ENCODE data around the gene KIF27. TPM values are rescaled to one million over a fixed set of nuclear protein-coding genes. Genes with fewer than 3 reads are reported as not detected.
"Not testable (repeated sequence)": the region's sequence is repeated elsewhere in the genome, so short reads cannot be mapped to it uniquely, and the experiment has no call there.

The KIF27 gene
- total RNA-seq = 1 to 10 TPM; 3.0 to 3.7 TPM

GRCh38 chr9:83920927-83921707 is at the start of gene KIF27:
Gene KIF27, minus strand, starts transcription at chr9:83921432. Its CDS starts 5,841 bp downstream, at chr9:83915591.
- CTCF ChIA-PET = interaction anchor here (1.0 to 1.5 kb wide), 6 partner anchors 9 to 587 kb away, joined by 3 to 5 read pairs (median 4); partner anchors contain the start of gene HNRNPK
- POLR2A ChIA-PET = interaction anchor here (0.6 to 1.7 kb wide), 8 partner anchors 59 to 1818 kb away, joined by 3 to 15 read pairs (median 4); partner anchors contain the start of genes HNRNPK, IDNK, RMI1 and UBQLN1

- POLR2A ChIA-PET = no interaction called here
Observed at GRCh38 chr9:83969602-83970001, 48.4 kb upstream of the KIF27 start.

GRCh38 chr9:83967073-83967472 is 45.8 kb upstream of the KIF27 start:
- POLR2A ChIA-PET = interaction anchor here (0.8 to 1.9 kb wide), 2 partner anchors 13 to 40 kb away, joined by 3 to 15 read pairs; partner anchors contain the start of genes HNRNPK and RMI1
- CTCF ChIA-PET = no interaction called here

More at GRCh38 chr9:83969602-83970001, 48.4 kb upstream of the KIF27 start:
- CTCF ChIA-PET = interaction anchor here (1.0 kb wide), 1 partner anchor 9 kb away, joined by 3 read pairs; no protein-coding TSS in a partner anchor

GRCh38 chr9:83966209-83966582 is 45.0 kb upstream of the KIF27 start:
- ChIA-PET CTCF (no interaction called here), POLR2A (interaction anchor here (1.9 kb wide), 1 partner anchor 13 kb away, joined by 15 read pairs; the partner anchor contains the start of genes HNRNPK and RMI1)

DNA sequence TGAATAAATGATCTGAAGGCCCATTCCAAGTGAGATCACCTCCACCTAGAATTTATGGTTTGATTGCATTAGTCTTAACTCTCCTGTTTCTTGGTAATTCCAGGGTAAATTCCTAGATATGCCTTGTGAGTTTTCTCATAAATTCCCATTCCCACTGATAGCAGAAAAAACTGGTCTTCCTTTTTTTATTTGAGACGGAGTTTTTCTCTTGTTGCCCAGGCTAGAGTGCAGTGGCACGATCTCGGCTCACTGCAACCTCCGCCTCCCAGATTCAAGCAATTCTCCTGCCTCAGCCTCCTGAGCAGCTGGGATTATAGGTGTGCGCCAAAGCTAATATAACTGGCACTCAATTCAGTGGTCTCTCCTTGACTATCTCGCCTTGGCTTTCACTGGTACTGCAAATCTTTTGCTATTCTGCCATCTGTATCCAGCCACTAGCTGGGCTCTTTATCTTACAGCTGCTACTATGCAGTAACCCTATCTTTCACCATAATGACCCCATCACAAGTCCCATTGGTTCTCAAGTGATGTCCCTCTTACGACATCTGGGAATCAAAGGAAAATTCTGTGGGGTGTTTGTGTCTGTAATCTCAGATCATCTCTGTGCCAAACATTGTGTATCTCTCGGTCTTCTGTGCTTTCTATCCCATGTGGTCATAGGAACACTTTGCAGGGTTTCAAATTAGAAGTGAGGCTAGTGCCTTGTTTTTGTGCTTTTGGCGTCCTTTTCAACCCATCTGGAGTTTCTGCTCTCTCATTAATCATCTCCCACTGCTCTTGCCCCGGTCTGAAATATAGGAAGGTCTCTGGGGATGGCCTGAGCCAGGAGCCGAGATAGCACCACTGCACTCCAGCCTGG is 44.3 kb upstream of the KIF27 start:
- ChIA-PET POLR2A (interaction anchor here (0.7 kb wide), 1 partner anchor 10 kb away, joined by 3 read pairs; no protein-coding TSS in a partner anchor), CTCF (no interaction called here)

- POLR2A ChIA-PET = interaction anchor here (0.7 to 3.0 kb wide), 3 partner anchors 8 to 16 kb away, joined by 3 to 12 read pairs (median 6); partner anchors contain the start of genes HNRNPK and RMI1
- CTCF ChIA-PET = interaction anchor here (0.8 kb wide), 1 partner anchor 27 kb away, joined by 5 read pairs; no protein-coding TSS in a partner anchor
Observed at GRCh38 chr9:83964973-83965349, 43.7 kb upstream of the KIF27 start.

DNA sequence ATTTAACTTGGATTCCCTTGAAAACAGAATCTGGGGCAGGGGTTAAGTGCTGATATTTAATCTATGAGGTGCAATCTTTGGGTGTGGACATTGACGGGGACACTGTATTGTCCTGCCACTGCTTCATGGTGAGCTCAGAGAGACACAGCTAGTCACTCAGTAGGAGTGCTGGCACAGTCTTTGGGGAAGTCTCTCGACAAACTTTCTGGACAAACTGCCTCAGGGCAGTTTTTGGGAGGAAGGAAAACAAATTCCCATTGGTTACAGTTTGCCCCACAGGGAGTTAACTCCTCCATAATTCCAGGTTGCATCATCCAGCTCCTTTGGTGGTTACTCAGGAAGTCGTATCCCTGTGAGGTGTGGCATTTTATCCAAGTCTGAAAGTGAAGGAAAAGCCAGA is 40.9 kb upstream of the KIF27 start:
- ChIA-PET CTCF (interaction anchor here (1.2 kb wide), 1 partner anchor 9 kb away, joined by 3 read pairs; no protein-coding TSS in a partner anchor), POLR2A (interaction anchor here (3.0 to 3.3 kb wide), 2 partner anchors 11 to 18 kb away, joined by 9 to 12 read pairs; partner anchors contain the start of genes HNRNPK and RMI1)

DNA sequence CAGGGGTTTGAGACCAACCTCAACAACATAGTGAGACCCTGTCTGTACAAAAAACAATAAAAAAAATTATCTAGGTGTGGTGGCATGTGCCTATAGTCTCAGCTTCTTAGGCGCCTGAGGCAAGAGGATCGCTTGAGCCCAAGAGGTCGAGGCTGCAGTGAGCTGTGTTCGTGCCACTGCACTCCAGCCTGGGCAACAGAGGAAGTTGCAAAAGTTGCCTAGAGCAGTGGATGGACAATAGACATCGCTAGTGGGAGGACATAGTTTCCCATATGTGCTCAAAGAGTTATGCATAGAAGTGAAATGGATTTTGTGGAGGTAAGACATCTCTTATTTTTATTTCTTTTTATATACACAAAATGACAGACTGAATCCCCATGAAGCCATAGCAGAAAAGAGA is 39.8 kb upstream of the KIF27 start:
- ChIA-PET CTCF (interaction anchor here (1.2 kb wide), 1 partner anchor 10 kb away, joined by 3 read pairs; no protein-coding TSS in a partner anchor), POLR2A (interaction anchor here (3.3 kb wide), 1 partner anchor 12 kb away, joined by 9 read pairs; no protein-coding TSS in a partner anchor)

- POLR2A ChIA-PET = no interaction called here
- CTCF ChIA-PET = interaction anchor here (0.7 kb wide), 1 partner anchor 1830 kb away, joined by 3 read pairs; no protein-coding TSS in a partner anchor
Observed at GRCh38 chr9:83959061-83959460, 37.8 kb upstream of the KIF27 start.

DNA sequence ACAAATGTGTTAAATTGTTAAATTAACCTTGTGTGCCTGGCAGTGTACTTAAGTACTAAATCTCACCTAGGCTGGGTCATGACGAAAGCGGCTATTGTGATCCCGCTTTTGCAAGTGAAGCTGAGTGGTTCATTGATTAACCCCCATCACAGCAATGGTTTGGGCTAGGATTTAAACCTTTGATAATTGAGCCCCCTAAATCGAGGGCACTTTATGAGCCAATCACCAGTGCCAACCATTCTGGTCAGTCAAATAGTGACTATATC is 35.9 kb upstream of the KIF27 start:
- POLR2A ChIA-PET = no interaction called here

DNA sequence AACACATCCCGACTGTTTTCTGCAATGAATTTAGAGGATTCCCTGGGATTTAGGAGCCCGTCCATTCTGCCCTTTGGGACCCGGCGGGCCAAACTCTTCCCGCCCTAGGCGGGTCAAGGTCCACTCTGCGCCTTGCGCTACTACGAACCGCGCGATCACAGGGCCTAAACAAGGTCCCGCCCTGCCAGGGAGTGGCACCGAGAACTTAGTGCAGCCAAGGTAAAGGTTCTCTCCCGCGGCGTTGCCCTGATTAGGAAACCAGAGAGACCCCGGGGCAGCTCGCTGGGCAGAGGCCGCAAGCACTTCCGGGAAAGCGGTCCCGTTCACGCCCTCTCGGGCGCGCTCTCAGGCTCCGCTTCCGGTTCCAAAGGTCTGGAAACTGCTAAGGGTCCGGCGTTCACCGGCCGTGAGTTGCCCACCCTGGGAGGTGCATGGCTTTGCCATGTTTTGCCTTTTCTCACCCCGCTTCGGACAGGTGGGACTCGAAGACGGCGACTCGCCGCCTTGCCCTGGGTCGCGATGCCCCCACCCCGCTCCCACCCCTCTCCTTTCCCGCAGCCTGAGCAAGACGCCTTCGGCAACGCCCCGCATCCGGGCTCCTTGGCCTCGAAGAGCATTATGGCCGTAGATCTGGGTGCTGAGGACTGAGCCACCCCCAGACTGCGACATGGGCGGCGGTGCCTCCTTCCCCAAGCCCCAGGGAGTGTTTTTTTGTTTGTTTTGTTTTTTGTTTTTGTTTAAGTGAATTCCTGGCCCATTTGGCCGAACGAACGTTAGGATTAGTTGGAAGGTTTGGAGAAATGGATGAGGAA is 35.4 kb upstream of the KIF27 start:
- POLR2A ChIA-PET = interaction anchor here (1.3 kb wide), 1 partner anchor 24 kb away, joined by 5 read pairs; the partner anchor contains the start of gene RMI1

More for the DNA sequence above, 35.9 kb upstream of the KIF27 start:
- CTCF ChIA-PET = no interaction called here

GRCh38 chr9:83956086-83956435 is 34.8 kb upstream of the KIF27 start:
- ChIA-PET CTCF (interaction anchor here (1.2 kb wide), 1 partner anchor 24 kb away, joined by 3 read pairs; the partner anchor contains the start of gene HNRNPK), POLR2A (interaction anchor here (1.3 kb wide), 1 partner anchor 25 kb away, joined by 5 read pairs; the partner anchor contains the start of gene RMI1)

More for the DNA sequence above, 35.4 kb upstream of the KIF27 start:
- CTCF ChIA-PET = interaction anchor here (1.2 kb wide), 1 partner anchor 23 kb away, joined by 3 read pairs; the partner anchor contains the start of gene HNRNPK

DNA sequence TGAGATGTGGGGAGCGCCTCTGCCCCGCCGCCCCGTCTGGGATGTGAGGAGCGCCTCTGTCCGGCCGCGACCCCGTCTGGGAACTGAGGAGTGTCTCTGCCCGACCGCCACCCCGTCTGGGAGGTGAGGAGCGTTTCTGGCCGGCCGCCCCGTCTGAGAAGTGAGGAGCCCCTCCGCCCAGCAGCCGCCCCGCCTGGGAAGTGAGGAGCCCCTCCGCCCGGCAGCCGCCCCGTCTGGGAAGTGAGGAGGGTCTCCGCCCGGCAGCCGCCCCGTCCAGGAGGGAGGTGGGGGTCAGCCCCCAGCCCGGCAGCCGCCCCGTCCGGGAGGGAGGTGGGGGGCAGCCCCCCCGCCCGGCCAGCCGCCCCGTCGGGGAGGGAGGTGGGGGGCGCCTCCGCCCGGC is 26.9 kb upstream of the KIF27 start:
- POLR2A ChIA-PET, CTCF ChIA-PET: not testable (repeated sequence)

GRCh38 chr9:83940590-83941303 is 19.5 kb upstream of the KIF27 start:
- POLR2A ChIA-PET = no interaction called here
- CTCF ChIA-PET = interaction anchor here (1.9 kb wide), 1 partner anchor 232 kb away, joined by 5 read pairs; no protein-coding TSS in a partner anchor

- CTCF ChIA-PET = interaction anchor here (0.8 to 1.7 kb wide), 3 partner anchors 13 to 235 kb away, joined by 4 to 6 read pairs (median 5); no protein-coding TSS in a partner anchor
- POLR2A ChIA-PET = no interaction called here
Observed at GRCh38 chr9:83937861-83938455, 16.7 kb upstream of the KIF27 start.

- ChIA-PET POLR2A (no interaction called here), CTCF (interaction anchor here (0.9 to 1.7 kb wide), 4 partner anchors 16 to 325 kb away, joined by 4 to 6 read pairs (median 4); no protein-coding TSS in a partner anchor)
Observed at GRCh38 chr9:83936523-83936922, 15.3 kb upstream of the KIF27 start.

GRCh38 chr9:83935276-83935935 is 14.2 kb upstream of the KIF27 start:
- POLR2A ChIA-PET = no interaction called here
- CTCF ChIA-PET = no interaction called here
